ENCODE measurements around the gene ENTR1.

DNA sequence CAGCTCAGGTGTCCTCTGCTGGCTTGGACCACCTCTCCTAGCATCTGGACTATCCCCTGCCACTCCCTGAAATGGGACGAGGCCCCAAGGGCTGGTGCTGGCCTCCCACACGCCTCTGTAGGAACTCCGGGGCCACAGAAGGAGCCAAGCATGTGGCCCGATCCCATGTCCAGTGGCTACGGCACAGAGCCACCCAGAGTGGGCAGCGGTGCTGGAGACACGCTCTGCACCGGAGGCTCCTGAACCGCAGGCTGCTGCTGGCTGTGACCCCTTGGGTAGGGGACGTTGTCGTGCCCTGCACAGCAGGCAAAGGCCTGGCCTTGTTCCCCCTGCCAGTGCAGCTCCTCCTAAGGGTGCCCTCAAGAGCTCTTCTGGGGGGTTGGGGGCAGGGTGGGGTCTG is 30.5 kb downstream of the ENTR1 start:
- TF ChIP-seq POLR2AphosphoS5 (IDR thresholded peaks at IDR 0.05; ENCODE audit: low read depth, low read length): no peak
- TF ChIP-seq POLR2A (IDR thresholded peaks at IDR 0.05; ENCODE audit: low read depth, low read length): no peak
